ENCODE measurements around the gene CDHR2.

- TF ChIP-seq ZFP3 (CRISPR knock-in tag; IDR thresholded peaks at IDR 0.05) (no peak), TCF4 (CRISPR knock-in tag; IDR thresholded peaks at IDR 0.05; ENCODE audit: borderline replicate concordance) (no peak), OSR1 (CRISPR knock-in tag; IDR thresholded peaks at IDR 0.05) (no peak), CSDC2 (CRISPR knock-in tag; IDR thresholded peaks at IDR 0.05) (no peak), ISL1 (CRISPR knock-in tag; IDR thresholded peaks at IDR 0.05) (no peak), TOX (CRISPR knock-in tag; IDR thresholded peaks at IDR 0.05; ENCODE audit: borderline replicate concordance) (no peak), BACH2 (CRISPR knock-in tag; IDR thresholded peaks at IDR 0.05; ENCODE audit: borderline replicate concordance) (no peak), ZNF70 (CRISPR knock-in tag; IDR thresholded peaks at IDR 0.05) (no peak), PATZ1 (CRISPR knock-in tag; IDR thresholded peaks at IDR 0.05; ENCODE audit: borderline replicate concordance) (no peak), PPARA (CRISPR knock-in tag; IDR thresholded peaks at IDR 0.05; ENCODE audit: borderline replicate concordance) (no peak), ZFP30 (CRISPR knock-in tag; IDR thresholded peaks at IDR 0.05) (no peak), CREB5 (CRISPR knock-in tag; IDR thresholded peaks at IDR 0.05; ENCODE audit: low read depth) (no peak)
Observed at GRCh38 chr5:176540476-176540899, 8.7 kb upstream of the CDHR2 start.
